GM18951 (cell line): ENCODE measurements around the gene GASK1A.
"Not testable (repeated sequence)": the region's sequence is repeated elsewhere in the genome, so short reads cannot be mapped to it uniquely, and the experiment has no call there.

ENCODE experiments used
- POLR2A ChIP-seq: IDR thresholded peaks from 4 replicates; pipeline ENCODE4 v1.6.1; 2011; ENCODE audit warnings: mild to moderate bottlenecking; ENCODE audit not compliant: insufficient read length, insufficient read depth; ENCODE audit errors: extremely low read depth
- in situ Hi-C: fragments of 300-500 bp; cut with MboI; formaldehyde crosslinking; loops from one replicate; pipeline ENCODE4 v1.12.0; 2022; ENCODE audit warnings: low sequenced_read_pairs, mixed read lengths, inconsistent platforms; ENCODE audit not compliant: unreplicated experiment

Gene GASK1A

DNA sequence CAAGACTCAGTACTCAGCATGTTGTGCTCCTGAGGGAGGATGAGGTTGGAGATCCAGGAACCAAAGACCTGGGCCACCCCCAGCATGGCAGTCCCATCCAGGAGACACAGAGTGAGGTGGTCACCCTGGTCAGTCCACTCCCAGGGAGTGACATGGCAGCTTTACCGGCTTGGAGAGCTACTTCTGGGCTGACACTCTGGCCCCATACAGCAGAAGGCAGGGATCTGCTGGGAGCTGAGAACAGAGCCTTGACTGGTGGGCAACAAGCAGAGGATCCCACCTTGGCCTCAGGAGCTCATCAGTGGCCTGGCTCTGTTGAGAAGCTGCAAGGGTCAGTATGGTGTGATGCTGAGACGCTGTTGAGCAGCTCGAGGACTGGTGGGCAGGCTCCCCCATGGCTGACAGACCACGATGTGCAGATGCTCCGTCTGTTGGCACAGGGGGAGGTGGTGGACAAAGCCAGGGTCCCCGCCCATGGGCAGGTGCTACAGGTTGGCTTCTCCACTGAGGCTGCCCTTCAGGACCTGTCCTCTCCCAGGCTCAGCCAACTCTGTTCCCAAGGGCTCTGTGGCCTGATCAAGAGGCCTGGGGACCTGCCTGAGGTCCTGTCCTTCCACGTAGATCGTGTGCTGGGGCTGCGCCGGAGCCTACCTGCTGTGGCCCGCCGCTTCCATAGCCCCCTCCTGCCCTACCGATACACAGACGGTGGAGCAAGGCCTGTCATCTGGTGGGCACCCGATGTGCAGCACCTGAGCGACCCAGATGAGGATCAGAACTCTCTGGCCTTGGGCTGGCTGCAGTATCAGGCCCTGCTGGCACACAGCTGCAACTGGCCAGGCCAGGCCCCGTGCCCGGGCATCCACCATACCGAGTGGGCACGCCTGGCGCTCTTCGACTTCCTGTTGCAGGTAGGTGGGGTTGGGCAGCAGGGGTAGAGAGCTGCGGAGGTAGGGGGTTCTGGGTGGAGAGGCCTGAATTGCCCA, 53.8 kb downstream of the GASK1A start:
- TF ChIP-seq POLR2A: no peak
- in situ Hi-C loops: no loop called here

DNA sequence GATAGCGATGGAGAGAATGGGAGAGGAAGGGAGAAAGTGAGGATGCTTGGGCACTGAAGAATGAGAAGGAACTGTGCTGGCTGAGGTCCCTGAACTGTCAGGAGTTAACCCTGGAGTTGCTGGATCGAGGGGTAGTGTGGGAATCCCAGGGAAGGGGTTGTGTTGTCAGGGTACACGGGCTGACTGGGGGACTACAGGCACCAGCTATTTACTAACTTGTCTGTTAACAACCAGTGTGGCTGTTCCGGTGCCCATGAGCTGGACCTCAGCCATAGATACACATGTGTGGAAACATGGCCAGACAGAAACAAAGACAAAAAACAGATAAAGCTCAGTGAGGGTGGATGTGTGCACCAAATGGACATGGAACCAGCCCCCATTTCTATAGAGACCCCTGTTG, 55.1 kb downstream of the GASK1A start:
- in situ Hi-C loops: no loop called here

DNA sequence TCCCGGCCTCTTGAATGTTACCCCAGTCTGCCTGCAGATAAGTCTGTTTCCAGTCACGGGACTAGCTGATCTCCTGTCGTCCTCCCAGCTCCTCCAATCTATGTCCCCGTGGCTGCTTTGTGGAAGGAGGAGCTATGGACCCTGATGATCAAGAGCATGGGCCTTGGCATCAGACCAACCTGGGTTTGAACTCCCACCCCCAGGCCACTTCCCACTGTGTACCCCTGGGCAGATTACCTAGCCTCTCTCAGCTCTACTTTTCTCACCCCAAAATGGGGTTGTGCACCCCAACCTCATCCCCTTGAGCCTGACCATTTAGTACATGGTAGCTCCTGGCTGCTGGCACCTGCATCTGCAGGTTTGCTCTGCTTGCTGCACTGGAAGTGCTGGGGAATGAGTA, 55.8 kb downstream of the GASK1A start:
- no peak for TF ChIP-seq POLR2A
- in situ Hi-C loops: no loop called here

More for the DNA sequence above, 55.1 kb downstream of the GASK1A start:
- TF ChIP-seq POLR2A: no peak

DNA sequence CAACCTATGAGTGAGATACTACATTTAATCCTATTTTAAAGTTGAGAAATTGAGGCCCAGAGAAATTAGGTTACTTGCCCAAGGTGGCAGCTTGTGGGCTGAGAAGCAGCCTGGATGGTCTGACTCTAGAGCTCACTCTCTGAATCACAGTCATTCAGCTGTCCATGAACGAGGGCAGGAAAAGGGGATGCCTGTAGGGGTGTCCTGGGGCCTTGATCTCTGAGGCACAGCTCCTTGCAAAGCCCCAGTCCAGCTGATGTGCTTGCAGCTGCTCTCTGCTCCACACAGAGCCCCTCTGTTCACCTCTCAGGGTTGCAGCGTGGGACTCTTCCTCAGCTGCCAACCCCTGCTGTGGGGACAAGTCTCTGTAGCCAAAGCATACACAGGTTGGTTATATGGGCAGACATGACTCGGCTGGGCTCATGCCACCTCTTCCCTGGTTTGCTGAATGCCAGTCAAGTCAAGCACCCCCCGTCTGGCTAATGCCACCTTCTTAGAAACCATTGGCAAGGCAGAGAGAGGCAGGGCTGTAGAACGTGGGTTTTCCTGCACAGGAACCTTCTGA, 56.8 kb downstream of the GASK1A start:
- TF ChIP-seq POLR2A: no peak
- in situ Hi-C loops: no loop called here

GRCh38 chr3:43036621-43037423, 57.7 kb downstream of the GASK1A start:
- TF ChIP-seq POLR2A: no peak
- in situ Hi-C loops: no loop called here

DNA sequence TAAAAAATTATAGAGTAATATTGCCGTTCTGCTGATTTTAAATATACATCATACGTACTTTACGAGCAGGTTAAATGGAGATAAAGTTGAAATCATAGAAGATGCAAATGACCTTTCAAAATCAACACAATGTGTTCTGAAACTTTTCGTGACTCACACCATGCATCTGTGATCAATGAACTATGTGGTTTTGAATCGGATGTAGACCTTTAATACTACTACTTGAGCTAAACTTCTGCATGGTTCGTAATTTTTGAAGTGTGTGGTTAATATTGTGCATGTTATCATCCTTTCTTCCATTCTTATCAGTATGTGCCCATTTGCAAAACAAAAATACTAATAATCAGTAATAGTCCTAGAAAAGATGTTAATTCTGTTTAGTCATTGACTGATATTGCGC, 58.9 kb downstream of the GASK1A start:
- in situ Hi-C loops: no loop called here
- no peak for TF ChIP-seq POLR2A

GRCh38 chr3:43041517-43041916, 62.4 kb downstream of the GASK1A start:
- in situ Hi-C loops: no loop called here

DNA sequence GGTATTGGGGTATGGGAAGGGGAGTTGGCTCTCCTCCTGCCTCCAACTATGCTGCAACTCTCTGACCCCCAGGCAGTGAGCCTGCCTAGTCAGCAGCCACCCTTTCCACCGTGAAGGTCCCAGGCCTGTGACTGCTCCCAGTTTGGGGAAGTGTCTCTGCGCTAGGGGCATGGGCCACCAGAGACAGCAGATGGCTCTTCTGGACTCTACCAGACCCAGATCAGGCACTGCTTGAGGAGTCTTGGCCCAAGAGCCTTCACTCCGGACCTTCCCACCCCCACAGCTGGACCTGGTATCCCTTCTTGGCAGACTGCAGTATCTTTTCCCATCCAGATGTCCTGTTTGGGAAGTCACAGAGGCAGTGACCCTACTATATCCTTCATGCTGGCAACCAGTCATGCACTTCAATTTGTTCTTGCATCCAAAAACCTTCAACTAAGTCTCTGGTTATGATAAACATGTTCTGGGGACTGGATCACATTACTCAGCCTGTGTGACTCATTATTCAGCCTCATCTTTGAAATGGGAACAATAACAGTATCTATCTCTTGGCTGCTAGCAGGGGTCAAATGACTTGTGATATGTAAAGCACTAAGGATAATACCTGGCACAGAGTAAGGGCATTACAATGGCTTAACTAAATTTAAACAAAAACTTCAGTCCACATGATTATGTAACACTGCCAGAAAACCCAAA, 64.1 kb downstream of the GASK1A start:
- no peak for TF ChIP-seq POLR2A
- in situ Hi-C loops: no loop called here

More at GRCh38 chr3:43041517-43041916, 62.4 kb downstream of the GASK1A start:
- TF ChIP-seq POLR2A: no peak

GRCh38 chr3:43043793-43044192, 64.7 kb downstream of the GASK1A start:
- in situ Hi-C loops: no loop called here

DNA sequence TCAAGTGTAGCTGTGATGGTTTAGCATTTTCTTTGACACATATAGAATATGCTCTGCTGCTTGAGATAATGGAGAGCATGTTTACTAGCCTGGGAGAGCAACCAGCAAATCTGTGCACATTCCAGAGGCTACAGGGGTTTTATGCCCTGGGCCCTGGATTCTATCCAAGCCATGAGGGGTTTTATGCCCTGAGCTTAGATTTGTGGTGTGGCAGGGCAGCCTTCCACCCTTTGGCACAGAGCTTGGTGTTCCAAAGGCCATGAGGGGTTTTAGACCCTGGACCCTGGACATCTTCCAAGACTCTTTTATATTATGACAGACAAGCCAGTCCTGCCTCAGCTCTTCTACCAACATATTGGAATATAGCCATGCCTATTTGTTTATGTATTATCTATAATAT, 66.0 kb downstream of the GASK1A start:
- in situ Hi-C loops: not testable (repeated sequence)

More at GRCh38 chr3:43043793-43044192, 64.7 kb downstream of the GASK1A start:
- no peak for TF ChIP-seq POLR2A

GRCh38 chr3:43046583-43046982, 67.5 kb downstream of the GASK1A start:
- no peak for TF ChIP-seq POLR2A

DNA sequence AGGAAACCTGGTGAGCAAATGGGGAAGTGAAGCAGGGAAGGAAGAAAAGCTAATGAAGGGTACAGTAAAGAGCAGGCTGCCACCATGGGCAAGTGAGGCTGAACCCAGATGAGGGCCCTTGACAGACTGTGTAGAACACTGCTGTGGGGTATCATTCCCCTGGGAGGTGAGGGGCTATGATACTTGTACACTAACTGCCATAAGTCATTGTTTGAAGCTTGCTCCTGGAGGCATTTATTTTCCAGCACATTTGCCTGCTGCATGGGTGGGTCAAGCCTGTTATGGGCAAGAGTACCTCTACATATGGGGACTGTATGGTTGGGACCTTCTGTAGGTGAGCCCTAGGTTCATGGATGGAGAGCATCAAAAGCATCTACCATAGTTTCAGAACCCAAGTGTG, 69.4 kb downstream of the GASK1A start:
- in situ Hi-C loops: no loop called here
- TF ChIP-seq POLR2A: no peak

More at GRCh38 chr3:43046583-43046982, 67.5 kb downstream of the GASK1A start:
- in situ Hi-C loops: no loop called here

DNA sequence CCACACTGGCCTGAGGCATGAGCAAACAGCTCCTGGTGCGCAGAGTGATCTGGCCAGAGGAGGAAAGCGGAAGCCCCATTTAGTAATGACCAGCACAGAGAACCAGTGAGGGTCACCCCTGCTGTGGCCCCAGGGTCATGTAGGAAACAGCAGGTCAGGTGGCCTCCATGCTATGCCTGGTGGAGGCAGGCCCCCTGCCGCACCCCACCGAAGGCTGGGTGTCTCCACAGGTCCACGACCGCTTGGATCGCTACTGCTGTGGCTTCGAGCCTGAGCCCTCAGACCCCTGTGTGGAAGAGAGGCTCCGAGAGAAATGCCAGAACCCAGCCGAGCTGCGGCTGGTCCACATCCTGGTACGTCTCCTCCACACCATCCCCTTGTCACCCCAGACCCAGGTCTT, 74.2 kb downstream of the GASK1A start:
- no peak for TF ChIP-seq POLR2A
- in situ Hi-C loops: no loop called here
